GM21576 (cell line): ENCODE results near the gene SPTSSB.

Experiments used
- ATAC-seq: cut with Tn5 transposase; IDR thresholded peaks from one replicate; pipeline ENCODE4 v1.9.1; 2021; ENCODE audit warnings: mild to moderate bottlenecking, moderate library complexity; ENCODE audit not compliant: unreplicated experiment

SPTSSB gene

GRCh38 chr3:161392853-161393252 is 21.5 kb upstream of the SPTSSB start:
- ATAC-seq: no peak

GRCh38 chr3:161390200-161390599 is 18.9 kb upstream of the SPTSSB start:
- no peak for ATAC-seq

GRCh38 chr3:161389445-161390035 is 18.2 kb upstream of the SPTSSB start:
- ATAC-seq: no peak

GRCh38 chr3:161388855-161389254 is 17.5 kb upstream of the SPTSSB start:
- ATAC-seq: no peak

- no peak for ATAC-seq
Measured at GRCh38 chr3:161386991-161387770, 15.9 kb upstream of the SPTSSB start.

GRCh38 chr3:161372321-161373260 is 1.3 kb upstream of the SPTSSB start:
- peak; percentile 36 for ATAC-seq

GRCh38 chr3:161369531-161369930 is 1.8 kb downstream of the SPTSSB start:
- no peak for ATAC-seq

GRCh38 chr3:161366094-161366493 is 5.2 kb downstream of the SPTSSB start:
- ATAC-seq: no peak

- ATAC-seq: no peak
Measured at GRCh38 chr3:161358488-161358887, 12.8 kb downstream of the SPTSSB start.

GRCh38 chr3:161356287-161356686 is 15.0 kb downstream of the SPTSSB start:
- ATAC-seq: no peak

- no peak for ATAC-seq
Measured at GRCh38 chr3:161355508-161355907, 15.8 kb downstream of the SPTSSB start.

GRCh38 chr3:161354554-161354953 is 16.8 kb downstream of the SPTSSB start:
- ATAC-seq: no peak

- ATAC-seq: no peak
Measured at GRCh38 chr3:161351330-161351729, 20.0 kb downstream of the SPTSSB start.

- ATAC-seq: no peak
Measured at GRCh38 chr3:161350916-161351315, 20.4 kb downstream of the SPTSSB start.

- no peak for ATAC-seq
Measured at GRCh38 chr3:161349529-161350312, 21.6 kb downstream of the SPTSSB start.

- no peak for ATAC-seq
Measured at GRCh38 chr3:161348796-161349400, 22.4 kb downstream of the SPTSSB start.

- ATAC-seq: no peak
Measured at GRCh38 chr3:161347726-161348125, 23.6 kb downstream of the SPTSSB start.

- ATAC-seq: no peak
Measured at GRCh38 chr3:161345023-161345422, 26.3 kb downstream of the SPTSSB start.

GRCh38 chr3:161343986-161344385 is 27.3 kb downstream of the SPTSSB start:
- no peak for ATAC-seq

- no peak for ATAC-seq
Measured at GRCh38 chr3:161343540-161343939, 27.8 kb downstream of the SPTSSB start.
